Liver (tissue), 3 donors: Measurements from ENCODE around the gene MYCBPAP.

Source experiments
- ATF3 ChIP-seq: IDR thresholded peaks from 2 replicates; pipeline ENCODE4 v1.6.1; 2016; ENCODE audit warnings: antibody characterized with exemption
- CTCF ChIP-seq: fragments of 150-350 bp; IDR thresholded peaks from 2 replicates; pipeline ENCODE4 v1.5.1; 2017; ENCODE audit warnings: improper control_type of control experiment, low read depth, low read length; ENCODE audit not compliant: missing input control
- EGR1 ChIP-seq, 2 donors: IDR thresholded peaks; 2 replicates each; pipeline ENCODE4 v1.6.1; 2016 to 2018; ENCODE audit warnings: antibody characterized with exemption in 2 of 2, low read depth in 2 of 2
- GABPA ChIP-seq, 2 donors: IDR thresholded peaks in 1 of 2; conservative IDR thresholded peaks in 1 of 2; 2 replicates each; pipeline ENCODE4 v1.6.1; 2016; ENCODE audit warnings: antibody characterized with exemption in 2 of 2, mild to moderate bottlenecking in 1 of 2, moderate library complexity in 1 of 2
- HNF4A ChIP-seq, 2 donors: conservative IDR thresholded peaks; 2 replicates each; pipeline ENCODE4 v1.6.1; 2016; ENCODE audit warnings: antibody characterized with exemption in 2 of 2, mild to moderate bottlenecking in 2 of 2
- HNF4G ChIP-seq: IDR thresholded peaks from 2 replicates; pipeline ENCODE4 v1.6.1; 2016; ENCODE audit warnings: antibody characterized with exemption
- JUND ChIP-seq, 2 donors: IDR thresholded peaks; 2 replicates each; pipeline ENCODE4 v1.6.1; 2016; ENCODE audit warnings: antibody characterized with exemption in 2 of 2
- RXRA ChIP-seq, 2 donors: IDR thresholded peaks; 2 replicates each; pipeline ENCODE4 v1.6.1; 2017 to 2018; ENCODE audit warnings: antibody characterized with exemption in 2 of 2, mild to moderate bottlenecking in 1 of 2
- SP1 ChIP-seq: IDR thresholded peaks from 2 replicates; pipeline ENCODE4 v1.6.1; 2018; ENCODE audit warnings: antibody characterized with exemption, mild to moderate bottlenecking
- ZBTB33 ChIP-seq: IDR thresholded peaks from 2 replicates; pipeline ENCODE4 v1.6.1; 2016; ENCODE audit warnings: antibody characterized with exemption
- TF ChIP-seq, protein P1 (sequence below): IDR thresholded peaks from 2 replicates; pipeline ENCODE4 v1.6.1; 2016; ENCODE audit warnings: antibody characterized with exemption, mild to moderate bottlenecking
- TF ChIP-seq, protein P2 (sequence below): IDR thresholded peaks from 2 replicates; pipeline ENCODE4 v1.6.1; 2016; ENCODE audit warnings: antibody characterized with exemption
- donor health status: healthy.
- donor health status: healthy.

- no peak for TF ChIP-seq CTCF
- TF ChIP-seq EGR1 (IDR thresholded peaks at IDR 0.05; ENCODE audit: low read depth in 2 of 2): no peak
- TF ChIP-seq JUND (IDR thresholded peaks at IDR 0.05): no peak
- no peak for TF ChIP-seq ZBTB33
- TF ChIP-seq RXRA (IDR thresholded peaks at IDR 0.05): no peak
- TF ChIP-seq SP1: no peak
- TF ChIP-seq GABPA (IDR thresholded peaks at IDR 0.05 in 1 of 2, conservative IDR thresholded peaks at IDR 0.05 in 1 of 2): no peak
- TF ChIP-seq, protein P1, sequence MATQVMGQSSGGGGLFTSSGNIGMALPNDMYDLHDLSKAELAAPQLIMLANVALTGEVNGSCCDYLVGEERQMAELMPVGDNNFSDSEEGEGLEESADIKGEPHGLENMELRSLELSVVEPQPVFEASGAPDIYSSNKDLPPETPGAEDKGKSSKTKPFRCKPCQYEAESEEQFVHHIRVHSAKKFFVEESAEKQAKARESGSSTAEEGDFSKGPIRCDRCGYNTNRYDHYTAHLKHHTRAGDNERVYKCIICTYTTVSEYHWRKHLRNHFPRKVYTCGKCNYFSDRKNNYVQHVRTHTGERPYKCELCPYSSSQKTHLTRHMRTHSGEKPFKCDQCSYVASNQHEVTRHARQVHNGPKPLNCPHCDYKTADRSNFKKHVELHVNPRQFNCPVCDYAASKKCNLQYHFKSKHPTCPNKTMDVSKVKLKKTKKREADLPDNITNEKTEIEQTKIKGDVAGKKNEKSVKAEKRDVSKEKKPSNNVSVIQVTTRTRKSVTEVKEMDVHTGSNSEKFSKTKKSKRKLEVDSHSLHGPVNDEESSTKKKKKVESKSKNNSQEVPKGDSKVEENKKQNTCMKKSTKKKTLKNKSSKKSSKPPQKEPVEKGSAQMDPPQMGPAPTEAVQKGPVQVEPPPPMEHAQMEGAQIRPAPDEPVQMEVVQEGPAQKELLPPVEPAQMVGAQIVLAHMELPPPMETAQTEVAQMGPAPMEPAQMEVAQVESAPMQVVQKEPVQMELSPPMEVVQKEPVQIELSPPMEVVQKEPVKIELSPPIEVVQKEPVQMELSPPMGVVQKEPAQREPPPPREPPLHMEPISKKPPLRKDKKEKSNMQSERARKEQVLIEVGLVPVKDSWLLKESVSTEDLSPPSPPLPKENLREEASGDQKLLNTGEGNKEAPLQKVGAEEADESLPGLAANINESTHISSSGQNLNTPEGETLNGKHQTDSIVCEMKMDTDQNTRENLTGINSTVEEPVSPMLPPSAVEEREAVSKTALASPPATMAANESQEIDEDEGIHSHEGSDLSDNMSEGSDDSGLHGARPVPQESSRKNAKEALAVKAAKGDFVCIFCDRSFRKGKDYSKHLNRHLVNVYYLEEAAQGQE: no peak
- TF ChIP-seq, protein P2, sequence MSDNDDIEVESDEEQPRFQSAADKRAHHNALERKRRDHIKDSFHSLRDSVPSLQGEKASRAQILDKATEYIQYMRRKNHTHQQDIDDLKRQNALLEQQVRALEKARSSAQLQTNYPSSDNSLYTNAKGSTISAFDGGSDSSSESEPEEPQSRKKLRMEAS: no peak
- TF ChIP-seq HNF4A (conservative IDR thresholded peaks at IDR 0.05): no peak
- no peak for TF ChIP-seq HNF4G
- TF ChIP-seq ATF3: no peak
These were observed 14.5 kb upstream of the MYCBPAP start for GRCh38 chr17:50493744-50494143.
